Stimulated activated naive CD4-positive, alpha-beta T cell (primary cell): ENCODE data around the gene ARHGAP24.

Experiments used
- DNase-seq, 6 experiments: peaks; one replicate each; lab custom pipeline; 2025; lab: John Stamatoyannopoulos, UW

Gene ARHGAP24

GRCh38 chr4:85474818-85475630 lies at the start of gene ARHGAP24:
Gene ARHGAP24 (plus strand): TSS chr4:85475150.
- DNase-seq, result no peak

GRCh38 chr4:85426366-85426765 lies 48.6 kb upstream of the ARHGAP24 start:
- DNase-seq, result no peak

- no peak for DNase-seq
These were observed 47.8 kb upstream of the ARHGAP24 start for GRCh38 chr4:85427123-85427522.

GRCh38 chr4:85430226-85430625 lies 44.7 kb upstream of the ARHGAP24 start:
- DNase-seq, result no peak

GRCh38 chr4:85430697-85431096 lies 44.3 kb upstream of the ARHGAP24 start:
- DNase-seq, result no peak

GRCh38 chr4:85431156-85431555 lies 43.8 kb upstream of the ARHGAP24 start:
- DNase-seq, result no peak

- DNase-seq, result no peak
These were observed 43.0 kb upstream of the ARHGAP24 start for GRCh38 chr4:85431881-85432485.

- DNase-seq, result no peak
These were observed 29.8 kb upstream of the ARHGAP24 start for GRCh38 chr4:85445050-85445639.

GRCh38 chr4:85446141-85446861 lies 28.6 kb upstream of the ARHGAP24 start:
- no peak for DNase-seq

- no peak for DNase-seq
These were observed 25.8 kb upstream of the ARHGAP24 start for GRCh38 chr4:85448906-85449890.

- no peak for DNase-seq
These were observed 22.8 kb upstream of the ARHGAP24 start for GRCh38 chr4:85452058-85452731.

- DNase-seq, result no peak
These were observed 19.0 kb upstream of the ARHGAP24 start for GRCh38 chr4:85455942-85456341.

GRCh38 chr4:85457752-85458467 lies 17.0 kb upstream of the ARHGAP24 start:
- DNase-seq, result no peak

- no peak for DNase-seq
These were observed 15.2 kb upstream of the ARHGAP24 start for GRCh38 chr4:85459736-85460135.

- DNase-seq, result no peak
These were observed 594 bp upstream of the ARHGAP24 start for GRCh38 chr4:85474356-85474755.

- DNase-seq, result no peak
These were observed 782 bp downstream of the ARHGAP24 start for GRCh38 chr4:85475631-85476233.

GRCh38 chr4:85476381-85476780 lies 1.4 kb downstream of the ARHGAP24 start:
- no peak for DNase-seq

GRCh38 chr4:85477534-85477933 lies 2.6 kb downstream of the ARHGAP24 start:
- no peak for DNase-seq

GRCh38 chr4:85478576-85478975 lies 3.6 kb downstream of the ARHGAP24 start:
- no peak for DNase-seq
